GM18870 (cell line): ENCODE measurements around the gene SLU7.

Experiments
- ATAC-seq: cut with Tn5 transposase; IDR thresholded peaks from one replicate; pipeline ENCODE4 v1.9.1; 2021; ENCODE audit warnings: moderate library complexity; ENCODE audit not compliant: unreplicated experiment

The SLU7 gene

GRCh38 chr5:160369990-160370712 lies 48.7 kb downstream of the SLU7 start, which contains the start of gene C1QTNF2:
Gene C1QTNF2 (minus strand): TSS chr5:160370626. CDS start chr5:160355011, 15,615 bp downstream.
- ATAC-seq: no peak

GRCh38 chr5:160367885-160368284 lies 51.0 kb downstream of the SLU7 start:
- no peak for ATAC-seq

- no peak for ATAC-seq
These were observed 51.6 kb downstream of the SLU7 start for GRCh38 chr5:160367261-160367660.

GRCh38 chr5:160366230-160366629 lies 52.7 kb downstream of the SLU7 start:
- ATAC-seq: no peak

GRCh38 chr5:160363660-160364395 lies 55.1 kb downstream of the SLU7 start:
- no peak for ATAC-seq

GRCh38 chr5:160363211-160363610 lies 55.7 kb downstream of the SLU7 start:
- ATAC-seq: no peak

GRCh38 chr5:160361624-160362228 lies 57.2 kb downstream of the SLU7 start:
- ATAC-seq: no peak

- no peak for ATAC-seq
These were observed 58.6 kb downstream of the SLU7 start for GRCh38 chr5:160360310-160360709.

- no peak for ATAC-seq
These were observed 59.1 kb downstream of the SLU7 start for GRCh38 chr5:160359816-160360215.

GRCh38 chr5:160359242-160359641 lies 59.6 kb downstream of the SLU7 start:
- no peak for ATAC-seq

GRCh38 chr5:160357861-160358411 lies 60.9 kb downstream of the SLU7 start:
- no peak for ATAC-seq

GRCh38 chr5:160357394-160357793 lies 61.5 kb downstream of the SLU7 start:
- ATAC-seq: no peak

GRCh38 chr5:160356550-160357347 lies 62.1 kb downstream of the SLU7 start:
- ATAC-seq: no peak

GRCh38 chr5:160354666-160355065 lies 64.2 kb downstream of the SLU7 start:
- no peak for ATAC-seq

GRCh38 chr5:160353379-160353778 lies 65.5 kb downstream of the SLU7 start:
- no peak for ATAC-seq

GRCh38 chr5:160352308-160352707 lies 66.6 kb downstream of the SLU7 start:
- ATAC-seq: no peak
